Measurements from ENCODE around the gene MYLK.
"Not testable (repeated sequence)": the region's sequence is repeated elsewhere in the genome, so short reads cannot be mapped to it uniquely, and the experiment has no call there.

The MYLK gene

GRCh38 chr3:123719061-123719756 is 164.9 kb downstream of the MYLK start:
- DNase-seq = peak; percentile 43 to 76

- DNase-seq = no peak
Observed at GRCh38 chr3:123718108-123718507, 166.0 kb downstream of the MYLK start.

- DNase-seq = not testable (repeated sequence)
Observed at GRCh38 chr3:123717451-123717850, 166.7 kb downstream of the MYLK start.

GRCh38 chr3:123716411-123716810 is 167.7 kb downstream of the MYLK start:
- DNase-seq = no peak

GRCh38 chr3:123713211-123713610 is 170.9 kb downstream of the MYLK start:
- no peak for DNase-seq

GRCh38 chr3:123712077-123712860 is 171.9 kb downstream of the MYLK start:
- DNase-seq = no peak

GRCh38 chr3:123711356-123711755 is 172.8 kb downstream of the MYLK start:
- DNase-seq = no peak

GRCh38 chr3:123708531-123708930 is 175.6 kb downstream of the MYLK start:
- no peak for DNase-seq

GRCh38 chr3:123707641-123708040 is 176.5 kb downstream of the MYLK start:
- DNase-seq = not testable (repeated sequence)

- DNase-seq = no peak
Observed at GRCh38 chr3:123706871-123707270, 177.3 kb downstream of the MYLK start.

GRCh38 chr3:123705488-123706285 is 178.4 kb downstream of the MYLK start:
- DNase-seq = no peak

- not testable (repeated sequence) for DNase-seq
Observed at GRCh38 chr3:123703663-123704062, 180.5 kb downstream of the MYLK start.

- peak in 1 of 2 experiments; percentile 6 for DNase-seq
Observed at GRCh38 chr3:123702720-123703119, 181.4 kb downstream of the MYLK start.

GRCh38 chr3:123702057-123702456 is 182.1 kb downstream of the MYLK start:
- DNase-seq = peak; percentile 51 to 70

- DNase-seq = no peak
Observed at GRCh38 chr3:123700791-123701722, 183.1 kb downstream of the MYLK start.

- no peak for DNase-seq
Observed at GRCh38 chr3:123698813-123699212, 185.3 kb downstream of the MYLK start.

- no peak for DNase-seq
Observed at GRCh38 chr3:123696808-123697207, 187.3 kb downstream of the MYLK start.

- DNase-seq = no peak
Observed at GRCh38 chr3:123695731-123696640, 188.1 kb downstream of the MYLK start.

- no peak for DNase-seq
Observed at GRCh38 chr3:123695152-123695551, 189.0 kb downstream of the MYLK start.

GRCh38 chr3:123694366-123695087 is 189.6 kb downstream of the MYLK start:
- DNase-seq = no peak

Data from NCI-H526 (cell line).